K562 (cell line): ENCODE results near the gene ZNF577.

Source experiments
- CTCF ChIP-seq, 3 experiments: IDR thresholded peaks in 2 of 3; conservative IDR thresholded peaks in 1 of 3; 2 replicates each; pipeline ENCODE4 v1.5.1; 2011 to 2012; ENCODE audit warnings: low read length in 3 of 3, mild to moderate bottlenecking in 3 of 3, control low read depth in 2 of 3, improper control_type of control experiment in 1 of 3, inconsistent platforms in 1 of 3, low read depth in 1 of 3, mixed read lengths in 1 of 3, moderate library complexity in 1 of 3; ENCODE audit not compliant: insufficient read depth in 2 of 3
- EGR1 ChIP-seq: fragments of 450-650 bp; conservative IDR thresholded peaks from 2 replicates; pipeline ENCODE4 v1.6.1; 2017; ENCODE audit warnings: mild to moderate bottlenecking
- EP300 ChIP-seq: IDR thresholded peaks from 2 replicates; pipeline ENCODE4 v1.6.1; 2012; ENCODE audit warnings: low read length, improper control_type of control experiment
- EZH2 ChIP-seq: IDR thresholded peaks from 2 replicates; pipeline ENCODE4 v1.6.1; 2012; ENCODE audit warnings: low read depth, mild to moderate bottlenecking, inconsistent platforms, low read length, borderline replicate concordance
- KDM1A ChIP-seq, 2 experiments: fragments of 450-650 bp; IDR thresholded peaks; 2 replicates each; pipeline ENCODE4 v1.6.1; 2016; ENCODE audit warnings: mild to moderate bottlenecking in 2 of 2
- MAFK ChIP-seq: IDR thresholded peaks from 2 replicates; pipeline ENCODE4 v1.6.1; 2011; ENCODE audit warnings: low read length, improper control_type of control experiment
- RB1 ChIP-seq: fragments of 450-650 bp; IDR thresholded peaks from 2 replicates; pipeline ENCODE4 v1.6.1; 2017; ENCODE audit warnings: low read depth, mild to moderate bottlenecking
- SREBF2 ChIP-seq: sonication (generic); formaldehyde crosslinking; IDR thresholded peaks from 2 replicates; pipeline ENCODE4 v1.4.0; 2020; ENCODE audit warnings: mild to moderate bottlenecking, missing genetic modification reagents
- ZFP1 ChIP-seq: fragments of 450-650 bp; formaldehyde crosslinking; IDR thresholded peaks from 2 replicates; pipeline ENCODE4 v1.4.0; 2020; ENCODE audit warnings: mild to moderate bottlenecking, mixed read lengths

- TF ChIP-seq CTCF (IDR thresholded peaks at IDR 0.05 in 2 of 3, conservative IDR thresholded peaks at IDR 0.05 in 1 of 3; ENCODE audit: insufficient read depth in 2 of 3, low read depth in 1 of 3, low read length in 3 of 3), result no peak
- TF ChIP-seq SREBF2 (CRISPR knock-in tag), result no peak
- no peak for TF ChIP-seq EP300
- no peak for TF ChIP-seq KDM1A (IDR thresholded peaks at IDR 0.05)
- TF ChIP-seq MAFK, result no peak
- TF ChIP-seq EZH2, result no peak
- no peak for TF ChIP-seq EGR1
- TF ChIP-seq RB1, result no peak
- no peak for TF ChIP-seq ZFP1 (CRISPR knock-in tag)
Observed at GRCh38 chr19:51861870-51862622, 25.7 kb downstream of the ZNF577 start.
